H1 (cell line): ENCODE measurements around the gene MMP3. TPM values are rescaled to one million over a fixed set of nuclear protein-coding genes. Genes with fewer than 3 reads are reported as not detected.

ENCODE experiments used
- CTCF ChIA-PET: fragments of 300-600 bp; sonication (Branson Sonifier 250); formaldehyde crosslinking; loops from one replicate; lab custom pipeline; 2021; ENCODE audit not compliant: partially characterized antibody; lab: Charles Lee
- POLR2A ChIA-PET: fragments of 300-600 bp; sonication (Branson Sonifier 250); formaldehyde crosslinking; loops from one replicate; lab custom pipeline; 2021; ENCODE audit warnings: inconsistent platforms; ENCODE audit not compliant: partially characterized antibody; lab: Charles Lee
- DNase-seq, 2 experiments: peaks; one replicate each; pipeline versions ENCODE4 v3.0.0 to v3.0.0-alpha.2; 2010 to 2022; ENCODE audit warnings: low spot score in 2 of 2, low read depth in 1 of 2, mixed read lengths in 1 of 2
- FAIRE-seq: peaks from 2 replicates; lab custom pipeline; 2011; peaks lifted over from hg19 to GRCh38; lab: Jason Lieb, UNC
- H2AFZ ChIP-seq: 2 replicates; pipeline ENCODE4 v1.8.1; 2012; ENCODE audit warnings: low read length, inconsistent platforms
- H2AK5ac ChIP-seq: 2 replicates; pipeline ENCODE4 v1.6.1; 2013; ENCODE audit warnings: low read depth, low read length
- H2BK120ac ChIP-seq: replicated peaks from 2 replicates; pipeline ENCODE3; 2013; ENCODE audit warnings: low read depth, low read length, inconsistent platforms
- H2BK12ac ChIP-seq: 2 replicates; pipeline ENCODE4 v1.6.1; 2013; ENCODE audit warnings: low read depth, low read length
- H2BK15ac ChIP-seq: 2 replicates; pipeline ENCODE4 v1.6.1; 2013; ENCODE audit warnings: low read length
- H2BK20ac ChIP-seq: 2 replicates; pipeline ENCODE4 v1.6.1; 2013; ENCODE audit warnings: low read length
- H2BK5ac ChIP-seq: 2 replicates; pipeline ENCODE4 v1.6.1; 2013; ENCODE audit warnings: low read depth, low read length
- H3K14ac ChIP-seq: 2 replicates; pipeline ENCODE4 v1.6.1; 2013; ENCODE audit warnings: inconsistent platforms; ENCODE audit not compliant: insufficient read length
- H3K18ac ChIP-seq: 2 replicates; pipeline ENCODE4 v1.6.1; 2013; ENCODE audit warnings: low read length; ENCODE audit errors: extremely low read depth
- H3K23ac ChIP-seq: 2 replicates; pipeline ENCODE4 v1.6.1; 2013; ENCODE audit warnings: inconsistent platforms; ENCODE audit not compliant: insufficient read length
- H3K23me2 ChIP-seq: 2 replicates; pipeline ENCODE4 v1.6.1; 2013; ENCODE audit warnings: low read depth, low read length
- H3K27ac ChIP-seq: 2 replicates; pipeline ENCODE4 v1.6.1; 2011; ENCODE audit warnings: low read depth, low read length, inconsistent platforms
- H3K27me3 ChIP-seq, 4 experiments: replicated peaks in 1 of 4; 1 replicate in 1 of 4; 2 replicates in 3 of 4; pipeline versions ENCODE4 v1.6.1 to v1.8.1; 2011 to 2013; ENCODE audit warnings: low read length in 3 of 4, mild to moderate bottlenecking in 3 of 4, inconsistent platforms in 2 of 4, mixed read lengths in 2 of 4, moderate library complexity in 1 of 4; ENCODE audit not compliant: control insufficient read depth in 3 of 4, insufficient read depth in 3 of 4; ENCODE audit errors: extremely low read depth in 1 of 4
- H3K36me3 ChIP-seq, 4 experiments: 2 replicates each; pipeline versions ENCODE4 v1.6.1 to v1.8.1; 2011 to 2013; ENCODE audit warnings: mild to moderate bottlenecking in 4 of 4, low read length in 3 of 4, moderate library complexity in 2 of 4, control low read depth in 1 of 4, inconsistent platforms in 1 of 4; ENCODE audit not compliant: insufficient read depth in 4 of 4, control insufficient read depth in 2 of 4
- H3K4ac ChIP-seq: replicated peaks from 2 replicates; pipeline ENCODE3; 2013; ENCODE audit warnings: low read length, low read depth, mixed read lengths, inconsistent platforms; ENCODE audit not compliant: insufficient read length
- H3K4me1 ChIP-seq, 4 experiments: replicated peaks in 1 of 4; 1 replicate in 1 of 4; 2 replicates in 3 of 4; pipeline versions ENCODE4 v1.6.1 to v1.8.1; 2011 to 2013; ENCODE audit warnings: low read length in 3 of 4, inconsistent platforms in 2 of 4, mixed read lengths in 1 of 4; ENCODE audit not compliant: insufficient read depth in 4 of 4, control insufficient read depth in 3 of 4
- H3K4me2 ChIP-seq, 2 experiments: 2 replicates each; pipeline versions ENCODE4 v1.6.1 to v1.8.1; 2011 to 2013; ENCODE audit warnings: low read depth in 2 of 2, low read length in 2 of 2, control low read depth in 1 of 2, inconsistent platforms in 1 of 2, mild to moderate bottlenecking in 1 of 2; ENCODE audit not compliant: insufficient read depth in 1 of 2
- H3K4me3 ChIP-seq, 4 experiments: fragments of 200-600, 300-600 bp in 1 of 4; sonication (generic), shearing (Covaris generic), sonication (Bioruptor Twin) in 1 of 4; 2 replicates each; pipeline versions ENCODE4 v1.5.1 to v1.8.1; 2011 to 2016; ENCODE audit warnings: low read length in 4 of 4, low read depth in 3 of 4, control low read depth in 2 of 4, inconsistent platforms in 2 of 4, mild to moderate bottlenecking in 2 of 4, mixed read lengths in 1 of 4, moderate library complexity in 1 of 4; ENCODE audit not compliant: insufficient read depth in 2 of 4; ENCODE audit errors: extremely low read depth in 1 of 4
- H3K56ac ChIP-seq: replicated peaks from 2 replicates; pipeline ENCODE3; 2013; ENCODE audit warnings: low read depth, mild to moderate bottlenecking, mixed read lengths, low read length, inconsistent platforms; ENCODE audit not compliant: insufficient read length
- H3K79me1 ChIP-seq: 2 replicates; pipeline ENCODE4 v1.6.1; 2013; ENCODE audit warnings: low read depth, low read length, control low read depth
- H3K79me2 ChIP-seq, 2 experiments: 2 replicates each; pipeline versions ENCODE4 v1.6.1 to v1.8.1; 2012 to 2013; ENCODE audit warnings: low read length in 2 of 2, mild to moderate bottlenecking in 2 of 2, inconsistent platforms in 1 of 2; ENCODE audit not compliant: insufficient read depth in 2 of 2, control insufficient read depth in 1 of 2
- H3K9ac ChIP-seq, 4 experiments: replicated peaks in 1 of 4; 1 replicate in 1 of 4; 2 replicates in 3 of 4; pipeline versions ENCODE4 v1.6.1 to v1.8.1; 2011 to 2013; ENCODE audit warnings: low read depth in 3 of 4, low read length in 3 of 4, control low read depth in 2 of 4, mild to moderate bottlenecking in 2 of 4, moderate library complexity in 2 of 4, inconsistent platforms in 1 of 4; ENCODE audit errors: extremely low read depth in 1 of 4
- H3K9me3 ChIP-seq, 2 experiments: 2 replicates each; pipeline versions ENCODE4 v1.6.1 to v1.8.1; 2012 to 2013; ENCODE audit warnings: mild to moderate bottlenecking in 2 of 2, moderate library complexity in 2 of 2, control low read depth in 1 of 2, inconsistent platforms in 1 of 2, low read depth in 1 of 2, low read length in 1 of 2, mixed read lengths in 1 of 2; ENCODE audit not compliant: insufficient read depth in 2 of 2
- H4K20me1 ChIP-seq, 2 experiments: replicated peaks in 1 of 2; 2 replicates each; pipeline versions ENCODE3 to v1.8.1; 2011 to 2013; ENCODE audit warnings: inconsistent platforms in 2 of 2, low read length in 2 of 2, mild to moderate bottlenecking in 1 of 2; ENCODE audit not compliant: insufficient read depth in 2 of 2, control insufficient read depth in 1 of 2
- H4K5ac ChIP-seq: 2 replicates; pipeline ENCODE4 v1.6.1; 2013; ENCODE audit warnings: low read length, low read depth, mixed read lengths, inconsistent platforms; ENCODE audit not compliant: insufficient read length
- H4K8ac ChIP-seq: 2 replicates; pipeline ENCODE4 v1.8.0; 2013; ENCODE audit warnings: mild to moderate bottlenecking, moderate library complexity, low read length, inconsistent platforms; ENCODE audit not compliant: insufficient read depth; ENCODE audit errors: extremely low read depth
- H4K91ac ChIP-seq: replicated peaks from 2 replicates; pipeline ENCODE3; 2013; ENCODE audit warnings: low read length, mixed read lengths, inconsistent platforms; ENCODE audit not compliant: insufficient read length
- CBX5 ChIP-seq: fragments of 300-800, 300-1000 bp; sonication (generic); IDR thresholded peaks from 2 replicates; pipeline ENCODE4 v1.7.1; 2016; ENCODE audit warnings: antibody characterized with exemption, low read length, low read depth
- CTCF ChIP-seq, 3 experiments: IDR thresholded peaks; 1 replicate in 2 of 3; 2 replicates in 1 of 3; pipeline versions ENCODE4 v1.5.1 to v1.6.1; 2011; ENCODE audit warnings: low read length in 3 of 3, mild to moderate bottlenecking in 3 of 3, inconsistent platforms in 2 of 3, low read depth in 1 of 3, moderate library complexity in 1 of 3; ENCODE audit not compliant: insufficient read depth in 1 of 3; ENCODE audit errors: control extremely low read depth in 1 of 3
- RAD21 ChIP-seq, 2 experiments: IDR thresholded peaks in 1 of 2; conservative IDR thresholded peaks in 1 of 2; 2 replicates each; pipeline ENCODE4 v1.6.1; 2011; ENCODE audit warnings: low read depth in 2 of 2, low read length in 2 of 2, improper control_type of control experiment in 1 of 2, inconsistent platforms in 1 of 2, mild to moderate bottlenecking in 1 of 2, moderate library complexity in 1 of 2
- WGBS, 2 experiments: shearing (Covaris generic) in 1 of 2; methylation state at CpG; one replicate each; pipeline versions ENCODE4 v1.1.6 to v1.1.7; 2013 to 2015; ENCODE audit warnings: low lambda C conversion rate in 2 of 2, mixed read lengths in 2 of 2, inconsistent platforms in 1 of 2, low coverage in 1 of 2, missing lambda C conversion rate in 1 of 2; ENCODE audit not compliant: insufficient replicate concordance in 2 of 2, insufficient coverage in 1 of 2, insufficient read length in 1 of 2; ENCODE audit errors: extremely low coverage in 1 of 2, missing lambda C conversion rate in 1 of 2; 5-methylcytosine and 5-hydroxymethylcytosine counted together
- polyA plus RNA-seq, 7 experiments: library from polyadenylated mRNA; depleted of rRNA in 3 of 7; stranded (reverse) in 5 of 7; unstranded in 2 of 7; fragments of >200 nt in 5 of 7; fragments of 200-250 nt in 2 of 7; gene quantifications; 1 replicate in 5 of 7; 2 replicates in 1 of 7; 4 replicates in 1 of 7; pipeline versions ENCODE4 v1.2.1 to v1.2.3, GENCODE V29; 2011 to 2013; ENCODE audit warnings: missing spikeins in 2 of 7, mixed read lengths in 2 of 7
- total RNA-seq: library from RNA; stranded (reverse); fragmentation: NEBNext Ultra II Directional; extraction: Animal tissue kit (Norgen Biotek cat#: 25700); gene quantifications from 2 replicates; pipeline ENCODE4 v1.2.1, GENCODE V29; 2021

The MMP3 gene
- total and polyA plus RNA-seq, 2 of the 8 experiments (the other 6 are each of a cell fraction or from before 2014, with no cell fraction given) = not detected

GRCh38 chr11:102810950-102811660 is 32.3 kb downstream of the MMP3 start:
- H2BK20ac ChIP-seq = no peak overlapping the region
- no peak overlapping the region for H3K56ac ChIP-seq
- H2BK5ac ChIP-seq = no peak overlapping the region
- H4K20me1 ChIP-seq = no peaks in the 10 kb centered on the region
- no peak overlapping the region for H3K23ac ChIP-seq
- peak; percentile 47 to 48; a peak in 3 of 4 replicates for TF ChIP-seq RAD21 (IDR thresholded peaks at IDR 0.05 in 1 of 2, conservative IDR thresholded peaks at IDR 0.05 in 1 of 2; ENCODE audit: low read depth in 2 of 2, low read length in 2 of 2)
- TF ChIP-seq CBX5 = no peak
- TF ChIP-seq CTCF (IDR thresholded peaks at IDR 0.05; ENCODE audit: control extremely low read depth in 1 of 3, insufficient read depth in 1 of 3, low read depth in 1 of 3, low read length in 3 of 3) = peak in 2 of 3 experiments; percentile 43 to 60; a peak in 2 of 4 replicates
- TF ChIP-seq, all 59 proteins: peak for 2
- H3K36me3 ChIP-seq = no peaks in the 10 kb centered on the region
- FAIRE-seq (peak; percentile 63), DNase-seq (no peak)
- H3K27me3 ChIP-seq = no peaks in the 10 kb centered on the region
- H3K27ac ChIP-seq = no peak overlapping the region
- H3K4me2 ChIP-seq = no peak overlapping the region
- H4K8ac ChIP-seq = no peak overlapping the region
- H4K91ac ChIP-seq = no peak overlapping the region
- H3K18ac ChIP-seq = no peak overlapping the region
- no peaks in the 10 kb centered on the region for H3K4me1 ChIP-seq
- no peak overlapping the region for H2BK15ac ChIP-seq
- peaks cover 2% of the 10 kb centered on the region; the same call in 1 of the 2 replicates for H3K23me2 ChIP-seq
- H3K4me3 ChIP-seq = no peak overlapping the region
- H2AFZ ChIP-seq = no peak overlapping the region; the same call in 1 of the 2 replicates
- H3K14ac ChIP-seq = no peak overlapping the region
- H3K9ac ChIP-seq = no peak overlapping the region
- H4K5ac ChIP-seq = no peak overlapping the region
- no peaks in the 10 kb centered on the region for H3K79me2 ChIP-seq
- H3K9me3 ChIP-seq = no peaks in the 10 kb centered on the region
- no peak overlapping the region for H2BK120ac ChIP-seq
- no peak overlapping the region for H3K4ac ChIP-seq
- H2BK12ac ChIP-seq = no peak overlapping the region
- ChIA-PET POLR2A (no interaction called here), CTCF (interaction anchor here (0.6 to 2.6 kb wide), 25 partner anchors 9 to 239 kb away, joined by 3 to 30 read pairs (median 5); partner anchors contain the start of gene MMP1)
- H2AK5ac ChIP-seq = no peak overlapping the region
- H3K79me1 ChIP-seq = no peaks in the 10 kb centered on the region
- 36% methylated on average over 3 of the region's 3 CpGs; no CpG with 5 or more reads in 1 of the 2 experiments for WGBS, 2 experiments
